Fibroblast of skin of left biceps (primary cell): ENCODE data around the gene DYNC1H1.
A peak's percentile ranks its signal among the peaks of the same experiment; 100 is the strongest.

Source experiments
- DNase-seq, 2 experiments: peaks; one replicate each; pipeline ENCODE4 v3.0.0-alpha.2; 2013; ENCODE audit warnings: low read depth in 2 of 2

DYNC1H1 gene

DNA sequence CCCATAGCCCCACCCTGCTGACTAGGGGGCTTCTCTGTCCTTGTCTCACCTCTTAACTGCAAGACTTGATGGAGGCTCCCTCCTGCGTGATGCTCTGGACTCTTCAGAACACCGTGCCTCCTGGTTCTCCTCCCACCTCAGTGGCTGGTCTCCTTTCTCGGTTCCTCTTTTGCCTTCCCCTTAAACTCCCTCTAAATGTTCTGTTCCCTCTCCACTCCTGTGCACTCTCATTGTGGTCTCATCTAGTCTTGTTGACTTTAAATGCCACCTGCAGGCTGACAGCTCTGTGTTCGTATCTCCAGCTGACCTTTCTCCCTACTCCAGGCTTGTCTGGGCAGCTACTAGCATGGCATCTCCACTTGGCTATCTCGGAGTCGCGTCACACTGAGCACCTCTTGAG lies 28.3 kb downstream of the DYNC1H1 start:
- DNase-seq, result no peak

DNA sequence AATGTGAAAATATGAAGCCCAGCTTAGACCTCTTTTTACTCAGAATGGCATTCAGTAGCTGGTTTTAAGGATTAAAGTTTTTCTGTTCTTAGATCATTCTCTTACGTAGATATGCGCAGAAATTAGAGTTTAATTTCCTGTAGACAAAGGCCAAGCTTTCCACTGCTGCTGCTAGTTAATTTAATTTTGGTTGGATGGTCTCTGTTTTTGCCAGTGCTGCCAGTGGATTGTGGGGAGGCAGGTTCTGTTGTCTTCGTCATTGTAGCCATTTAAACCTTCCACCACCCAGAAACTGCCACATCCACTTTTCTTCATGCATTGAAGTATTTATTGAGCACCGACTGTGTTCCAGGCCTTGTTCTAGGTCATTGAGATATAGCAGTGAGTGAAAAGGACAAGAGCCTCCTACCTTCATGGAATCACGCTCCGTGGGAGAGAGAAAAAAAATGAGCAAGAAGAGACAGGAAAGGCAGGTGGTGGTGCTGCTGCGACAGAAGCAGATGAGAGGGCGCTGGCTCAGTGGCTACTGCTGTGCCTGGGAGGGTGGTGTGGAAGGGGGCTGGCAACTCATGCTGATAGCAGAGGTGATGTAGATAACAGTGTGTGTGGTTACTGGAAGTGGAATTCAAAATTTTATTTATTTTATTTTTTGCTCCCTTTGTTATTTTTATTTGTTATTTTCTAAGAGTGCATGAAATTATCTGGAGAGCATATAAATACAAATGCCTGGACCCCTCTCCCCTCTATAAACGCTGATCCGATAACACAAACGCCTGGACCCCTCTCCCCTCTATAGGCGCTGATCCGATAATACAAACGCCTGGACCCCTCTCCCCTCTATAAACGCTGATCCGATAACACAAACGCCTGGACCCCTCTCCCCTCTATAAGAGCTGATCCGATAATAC lies 33.3 kb downstream of the DYNC1H1 start:
- no peak for DNase-seq

DNA sequence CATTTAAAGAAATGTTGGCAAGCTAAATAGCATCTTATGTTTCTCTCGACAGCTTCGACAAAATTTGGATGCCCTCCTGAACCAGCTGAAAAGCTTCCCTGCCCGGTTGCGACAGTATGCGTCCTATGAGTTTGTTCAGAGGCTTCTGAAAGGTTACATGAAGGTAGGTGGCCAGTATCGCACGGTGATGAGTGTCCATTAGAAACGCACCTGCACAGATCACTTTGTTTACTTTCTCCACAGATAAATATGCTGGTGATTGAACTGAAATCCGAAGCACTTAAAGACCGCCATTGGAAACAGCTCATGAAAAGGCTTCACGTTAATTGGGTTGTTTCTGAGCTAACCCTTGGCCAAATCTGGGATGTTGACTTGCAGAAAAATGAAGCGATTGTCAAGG lies 36.5 kb downstream of the DYNC1H1 start:
- no peak for DNase-seq

DNA sequence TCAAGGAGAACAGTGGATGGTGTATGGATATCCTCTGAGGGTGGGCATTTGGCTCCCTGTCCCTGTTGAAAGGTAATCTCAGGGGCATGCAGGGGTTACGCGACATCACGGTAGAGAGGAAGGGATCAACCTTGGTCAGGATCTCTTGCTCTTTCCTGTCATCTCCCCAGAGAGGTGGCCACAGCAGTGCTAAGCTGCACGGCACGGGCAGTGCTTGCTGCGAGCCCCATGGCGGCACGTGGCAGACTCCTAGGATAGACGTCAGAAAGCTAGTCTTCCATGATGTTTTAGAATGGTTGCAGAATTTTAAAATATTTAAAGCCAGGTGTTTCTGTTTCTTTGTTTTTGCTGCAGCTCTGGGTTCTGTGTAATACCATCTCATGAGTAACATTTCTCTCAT lies 41.0 kb downstream of the DYNC1H1 start:
- DNase-seq, result no peak

DNA sequence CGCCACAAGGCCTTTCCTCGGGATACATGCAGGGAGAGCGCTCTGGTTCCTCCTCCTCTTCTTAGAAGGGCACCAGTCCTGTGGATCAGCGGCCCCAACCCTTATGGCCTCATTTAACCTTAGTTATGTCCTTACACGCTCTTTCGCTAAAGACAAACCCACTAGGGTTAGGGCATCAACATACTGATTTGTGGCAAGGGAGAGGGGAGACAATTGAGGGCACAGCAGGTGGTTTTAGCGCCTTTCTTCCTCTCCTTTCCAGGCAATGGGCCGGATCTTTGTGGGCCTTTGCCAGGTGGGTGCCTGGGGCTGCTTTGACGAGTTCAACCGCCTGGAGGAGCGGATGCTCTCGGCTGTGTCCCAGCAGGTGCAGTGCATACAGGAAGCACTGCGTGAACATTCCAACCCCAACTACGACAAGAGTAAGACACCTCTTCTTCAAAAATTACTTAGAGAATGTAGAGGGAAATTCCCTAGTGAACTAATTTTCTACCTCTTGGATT lies 43.6 kb downstream of the DYNC1H1 start:
- no peak for DNase-seq

DNA sequence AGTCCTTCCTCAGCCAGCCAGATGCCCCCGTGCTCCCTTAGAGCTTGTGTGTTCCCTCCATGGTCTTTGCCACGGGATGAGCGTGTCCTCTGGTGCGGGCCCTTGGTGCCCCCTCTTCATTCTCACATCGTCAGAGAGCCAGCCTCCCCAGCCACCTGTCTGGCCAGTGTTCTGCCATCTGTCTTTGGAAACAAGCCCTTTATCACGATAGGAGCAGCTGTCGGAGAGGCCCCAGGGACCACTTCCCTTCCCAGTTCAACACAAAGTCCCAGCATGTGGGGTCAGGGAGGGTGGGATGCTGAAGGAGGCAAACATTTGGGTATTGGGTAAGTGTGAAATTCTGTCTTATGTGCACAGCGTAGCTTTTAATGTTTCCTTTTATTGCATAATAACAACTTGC lies 44.5 kb downstream of the DYNC1H1 start:
- no peak for DNase-seq

DNA sequence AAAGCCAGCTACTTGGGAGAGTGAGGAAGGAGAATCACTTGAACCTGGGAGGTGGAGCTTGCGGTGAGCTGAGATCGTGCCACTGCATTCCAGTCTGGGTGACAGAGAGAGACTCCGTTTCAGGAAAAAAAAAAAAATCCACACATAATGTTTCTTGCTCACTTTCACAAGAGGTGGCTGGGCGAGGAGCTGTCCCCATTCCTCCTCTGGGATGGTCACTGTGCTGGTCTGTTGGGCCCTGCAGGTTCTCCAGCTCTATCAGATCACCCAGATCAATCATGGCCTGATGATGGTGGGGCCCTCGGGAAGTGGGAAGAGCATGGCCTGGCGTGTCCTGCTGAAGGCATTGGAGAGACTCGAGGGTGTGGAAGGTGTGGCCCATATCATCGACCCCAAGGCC lies 47.3 kb downstream of the DYNC1H1 start:
- no peak for DNase-seq

DNA sequence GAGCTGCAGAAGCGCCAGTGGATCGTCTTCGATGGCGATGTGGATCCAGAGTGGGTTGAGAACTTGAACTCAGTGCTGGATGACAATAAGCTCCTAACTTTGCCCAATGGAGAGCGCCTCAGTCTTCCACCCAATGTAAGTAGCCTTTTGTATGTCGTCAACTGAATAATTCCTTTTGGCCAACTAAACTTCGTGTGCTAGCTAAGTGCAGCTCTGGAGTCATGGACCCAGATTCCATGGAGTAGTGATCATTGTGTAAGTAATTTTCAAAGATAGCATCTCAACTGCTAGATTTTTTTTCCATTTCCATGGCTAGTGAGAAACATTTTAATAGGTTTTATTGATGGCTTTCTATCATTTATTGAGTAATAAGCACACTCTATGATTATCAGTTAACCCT lies 48.0 kb downstream of the DYNC1H1 start:
- no peak for DNase-seq

DNA sequence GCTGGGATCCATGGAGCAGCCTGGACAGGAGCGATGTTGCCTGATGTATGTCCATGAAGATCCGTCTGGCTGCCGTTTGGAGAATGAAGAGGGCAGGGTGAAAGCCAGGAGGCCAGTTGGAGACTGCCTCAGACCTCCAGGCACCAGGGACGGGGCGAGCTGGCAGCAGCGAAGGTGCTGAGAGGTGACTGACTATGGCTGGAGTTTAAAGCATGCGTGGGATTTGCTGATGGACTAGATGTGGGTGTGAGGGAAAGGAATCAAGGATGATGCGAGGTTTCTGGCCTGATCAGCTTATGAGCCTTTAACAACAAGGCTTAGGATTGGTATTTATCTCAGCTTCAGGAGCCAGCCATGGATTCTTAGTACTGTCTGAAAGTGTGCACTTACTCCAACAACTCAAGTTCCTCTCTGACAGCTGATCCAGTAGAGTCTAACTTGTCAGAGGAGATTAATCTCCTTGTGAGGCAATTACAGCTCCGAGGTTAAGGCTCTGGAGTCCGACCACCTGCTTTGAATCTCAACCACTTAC lies 49.4 kb downstream of the DYNC1H1 start:
- DNase-seq, result no peak

DNA sequence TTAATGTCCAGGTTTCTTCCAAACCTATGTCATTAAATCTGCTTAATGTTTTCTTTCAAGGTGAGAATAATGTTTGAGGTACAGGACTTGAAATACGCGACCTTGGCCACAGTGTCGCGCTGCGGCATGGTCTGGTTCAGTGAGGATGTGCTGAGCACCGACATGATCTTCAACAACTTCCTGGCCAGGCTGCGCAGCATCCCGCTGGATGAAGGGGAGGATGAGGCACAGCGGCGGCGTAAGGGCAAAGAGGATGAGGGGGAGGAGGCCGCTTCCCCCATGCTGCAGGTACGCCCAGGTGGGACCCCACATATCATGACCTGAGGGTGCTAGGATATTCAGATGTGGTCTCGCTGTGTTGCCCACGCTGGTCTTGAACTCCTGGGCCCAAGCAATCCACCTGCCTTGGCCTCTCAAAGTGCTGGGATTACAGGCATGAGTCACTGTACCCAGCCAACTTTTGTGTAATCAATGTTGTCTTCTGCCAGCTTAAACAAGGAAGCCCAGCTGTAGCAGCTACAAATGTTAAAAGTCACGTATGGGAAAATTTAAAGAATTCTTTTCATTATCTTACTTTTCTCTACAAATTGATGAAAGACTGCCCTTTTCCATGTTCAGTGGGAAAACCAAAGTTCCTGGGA lies 50.8 kb downstream of the DYNC1H1 start:
- DNase-seq, result no peak

DNA sequence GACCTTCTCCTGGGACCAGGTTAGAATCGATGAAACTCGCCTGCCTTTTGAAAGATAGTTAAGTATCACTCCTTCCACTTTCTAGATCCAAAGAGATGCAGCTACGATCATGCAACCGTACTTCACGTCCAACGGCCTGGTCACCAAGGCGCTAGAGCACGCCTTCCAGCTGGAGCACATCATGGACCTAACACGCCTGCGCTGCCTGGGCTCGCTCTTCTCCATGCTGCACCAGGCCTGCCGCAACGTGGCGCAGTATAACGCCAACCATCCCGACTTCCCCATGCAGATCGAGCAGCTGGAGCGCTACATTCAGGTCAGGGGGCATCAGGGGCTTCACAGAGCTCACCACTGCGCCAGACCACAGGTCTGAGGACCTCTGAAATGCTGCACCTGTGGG lies 51.4 kb downstream of the DYNC1H1 start:
- no peak for DNase-seq

DNA sequence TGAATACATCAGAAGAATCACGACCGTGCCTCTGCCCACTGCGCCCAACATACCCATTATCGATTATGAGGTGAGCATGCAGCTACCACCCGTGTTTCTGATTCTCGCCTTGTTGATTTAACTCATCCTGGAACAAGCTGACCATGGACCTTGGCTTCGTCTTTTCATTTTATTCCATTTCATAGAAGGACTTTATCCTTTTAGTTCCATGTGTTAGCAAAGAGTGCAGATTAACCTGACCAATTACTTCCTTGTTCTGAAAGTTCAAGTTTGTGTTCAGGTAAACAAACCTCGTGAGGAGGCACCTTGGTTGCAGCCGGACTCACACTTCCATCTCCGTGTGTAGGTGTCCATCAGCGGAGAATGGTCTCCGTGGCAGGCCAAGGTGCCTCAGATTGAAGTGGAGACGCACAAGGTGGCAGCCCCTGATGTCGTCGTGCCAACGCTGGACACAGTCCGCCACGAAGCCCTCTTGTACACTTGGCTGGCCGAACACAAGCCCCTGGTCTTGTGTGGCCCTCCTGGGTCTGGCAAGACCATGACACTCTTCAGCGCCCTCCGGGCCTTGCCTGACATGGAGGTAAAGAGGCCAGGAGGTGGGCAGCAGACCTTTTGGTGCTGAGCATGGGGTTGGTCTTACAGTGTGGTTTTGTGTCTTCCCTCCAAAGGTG lies 52.2 kb downstream of the DYNC1H1 start:
- DNase-seq, result no peak

DNA sequence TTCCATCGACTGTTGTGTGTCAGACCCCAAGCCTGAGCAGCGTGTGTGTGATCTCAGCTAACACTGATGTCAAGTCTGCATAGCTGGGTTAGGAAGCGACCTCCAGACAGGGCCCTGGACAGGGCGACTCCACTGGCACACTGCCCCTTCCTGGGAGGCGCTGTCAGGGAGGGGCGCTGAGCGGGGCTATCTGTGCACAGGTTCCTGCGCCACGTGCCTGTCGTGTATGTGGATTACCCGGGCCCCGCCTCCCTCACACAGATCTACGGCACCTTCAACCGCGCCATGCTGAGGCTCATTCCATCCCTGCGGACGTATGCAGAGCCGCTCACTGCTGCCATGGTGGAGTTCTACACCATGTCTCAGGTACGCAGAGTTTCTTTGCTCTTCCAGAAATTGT lies 53.9 kb downstream of the DYNC1H1 start:
- DNase-seq, result no peak

DNA sequence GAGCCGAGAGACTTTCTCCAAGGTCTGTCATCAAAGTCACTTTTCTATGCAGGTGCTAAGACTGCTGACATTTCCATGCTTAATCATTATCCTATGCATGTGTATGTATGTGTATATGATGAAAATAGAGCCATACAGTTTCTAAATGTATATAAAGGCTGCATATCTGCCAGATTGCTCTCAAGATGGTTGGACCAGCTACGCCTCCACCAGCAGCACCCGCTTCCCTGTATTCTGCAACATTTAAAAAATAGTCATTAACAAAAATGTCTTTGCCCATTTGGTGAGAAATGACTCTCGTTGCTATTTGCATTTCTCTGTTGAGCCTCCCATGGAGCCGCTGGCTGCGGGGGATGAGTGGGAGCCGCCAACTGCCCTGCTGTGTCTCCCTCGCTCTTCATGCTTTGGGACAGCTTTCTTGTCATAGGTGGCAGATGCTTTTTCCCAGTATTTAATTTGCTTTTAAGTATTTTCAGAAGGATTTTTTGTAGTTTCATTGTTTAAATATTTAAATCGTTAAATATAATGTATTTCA lies 54.7 kb downstream of the DYNC1H1 start:
- DNase-seq, result no peak

DNA sequence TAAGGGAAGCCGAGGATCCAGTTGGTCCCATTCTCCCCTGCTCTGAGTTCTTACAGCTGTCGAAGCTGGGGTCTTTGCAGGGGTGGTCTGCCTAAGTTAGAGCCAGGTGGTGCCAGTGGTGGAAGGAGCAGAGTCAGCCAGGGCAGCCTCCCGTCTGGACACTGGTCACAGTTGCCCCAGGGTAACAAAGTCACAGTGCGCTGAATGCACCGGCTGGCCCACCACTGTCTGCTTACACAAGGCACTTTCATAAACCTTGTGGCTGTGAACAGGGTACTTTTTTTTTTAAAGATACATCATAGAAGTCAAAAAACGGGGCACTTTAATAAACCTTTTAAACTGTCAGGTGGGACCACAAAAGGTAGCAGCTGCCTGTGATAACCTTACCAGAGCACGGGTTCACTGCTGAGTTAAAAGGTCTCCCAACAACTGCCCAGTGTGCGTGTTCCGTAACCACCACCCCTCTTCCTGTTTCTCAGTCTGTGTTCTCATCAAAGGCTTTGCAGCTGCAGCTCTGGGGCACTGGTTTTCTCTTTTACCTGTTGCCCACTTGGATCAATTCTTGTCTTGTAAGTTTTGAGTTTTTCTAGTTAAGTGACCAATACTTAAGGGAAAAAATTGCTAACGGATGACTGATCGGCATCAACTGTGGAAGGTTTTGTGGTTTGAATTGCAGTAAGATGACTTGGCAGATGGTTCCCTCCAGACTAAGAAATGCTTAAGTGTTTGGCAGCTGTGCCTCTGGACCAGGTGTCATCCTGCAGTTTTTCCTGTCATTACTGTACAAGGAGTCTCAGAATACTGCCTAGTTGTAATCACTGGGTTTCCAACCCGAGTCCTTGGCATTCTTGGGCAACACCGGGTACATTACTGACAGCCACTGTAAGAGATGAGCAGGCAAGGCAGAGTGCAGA lies 55.9 kb downstream of the DYNC1H1 start:
- peak in 1 of 2 experiments; percentile 17 for DNase-seq

DNA sequence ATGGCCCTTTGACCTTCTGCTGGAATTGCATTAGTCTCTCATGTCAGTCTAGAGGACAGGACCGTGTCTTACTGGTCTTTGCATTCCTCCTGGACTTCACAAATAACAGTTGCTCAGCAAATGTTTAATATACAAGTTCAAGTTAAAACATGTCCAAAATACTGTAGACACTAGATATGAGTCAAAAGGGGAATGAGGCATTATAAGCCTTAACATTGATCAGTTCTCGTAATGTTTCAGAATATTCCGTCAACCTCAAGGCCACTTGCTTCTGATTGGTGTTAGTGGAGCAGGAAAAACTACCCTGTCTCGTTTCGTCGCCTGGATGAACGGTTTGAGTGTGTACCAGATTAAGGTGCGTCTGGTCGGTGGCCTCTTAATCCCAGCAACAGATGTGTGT lies 62.6 kb downstream of the DYNC1H1 start:
- no peak for DNase-seq

DNA sequence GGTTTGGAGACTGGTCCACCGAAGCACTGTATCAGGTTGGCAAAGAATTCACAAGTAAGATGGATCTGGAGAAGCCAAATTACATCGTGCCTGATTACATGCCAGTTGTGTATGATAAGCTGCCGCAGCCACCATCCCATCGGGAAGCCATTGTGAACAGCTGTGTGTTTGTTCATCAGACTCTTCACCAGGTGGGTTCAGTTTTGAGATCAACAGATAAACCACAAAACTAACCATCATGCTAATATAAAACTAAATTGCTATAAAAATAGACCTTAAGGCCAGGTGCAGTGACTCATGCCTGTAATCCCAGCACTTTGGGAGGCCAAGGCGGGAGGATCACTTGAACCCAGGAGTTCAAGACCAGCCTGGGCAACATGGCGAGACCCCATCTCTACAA lies 63.6 kb downstream of the DYNC1H1 start:
- no peak for DNase-seq

DNA sequence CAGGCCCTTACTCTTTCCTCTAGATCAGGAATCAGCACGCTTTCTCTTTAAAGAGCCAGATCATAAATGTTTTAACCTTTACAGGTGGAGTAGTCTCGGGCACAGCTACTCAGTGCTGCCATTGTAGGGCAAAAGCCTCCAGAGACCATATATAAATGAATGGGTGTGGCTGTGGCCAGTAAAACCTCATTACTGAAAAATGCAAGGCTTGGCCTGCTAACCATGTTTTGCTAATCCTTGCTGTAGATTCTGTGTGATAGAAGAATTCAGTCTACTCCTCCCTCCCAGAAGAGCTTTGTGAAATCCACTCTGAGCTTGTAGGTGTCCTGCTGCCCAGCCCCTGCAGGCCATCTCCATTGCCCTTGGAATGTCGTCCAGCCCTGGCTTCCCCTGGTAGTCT lies 64.4 kb downstream of the DYNC1H1 start:
- DNase-seq, result no peak

DNA sequence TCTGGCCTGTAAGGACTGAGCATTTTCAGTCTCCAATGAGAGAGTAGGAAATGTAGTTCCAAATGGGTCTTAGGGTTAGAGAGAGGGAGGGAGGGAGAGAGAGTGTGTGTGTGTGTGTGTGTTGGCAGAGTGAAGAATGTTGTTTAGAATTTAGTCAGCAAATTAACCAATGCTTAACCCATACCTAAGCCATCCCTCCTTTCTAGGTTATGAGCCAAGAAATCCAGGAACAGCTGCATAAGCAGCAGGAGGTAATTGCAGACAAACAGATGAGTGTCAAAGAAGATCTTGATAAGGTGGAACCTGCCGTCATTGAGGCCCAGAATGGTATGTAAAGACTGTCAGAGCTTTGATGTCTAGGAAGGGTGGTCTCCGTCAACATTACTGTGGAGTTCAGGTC lies 65.6 kb downstream of the DYNC1H1 start:
- no peak for DNase-seq

DNA sequence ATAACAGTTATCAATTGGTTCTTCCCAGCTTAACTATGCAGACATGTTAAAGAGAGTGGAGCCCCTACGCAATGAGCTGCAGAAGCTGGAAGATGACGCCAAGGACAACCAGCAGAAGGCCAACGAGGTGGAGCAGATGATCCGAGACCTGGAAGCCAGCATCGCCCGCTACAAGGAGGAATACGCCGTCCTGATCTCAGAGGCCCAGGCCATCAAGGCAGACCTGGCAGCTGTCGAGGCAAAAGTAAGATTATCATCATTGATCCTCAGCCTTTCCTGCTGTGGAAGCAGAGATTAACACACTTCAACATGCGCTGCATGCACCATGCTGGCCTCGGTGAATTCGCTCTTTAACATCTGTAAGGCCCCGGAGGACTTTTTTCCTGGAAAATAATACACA lies 68.9 kb downstream of the DYNC1H1 start:
- DNase-seq, result no peak

DNA sequence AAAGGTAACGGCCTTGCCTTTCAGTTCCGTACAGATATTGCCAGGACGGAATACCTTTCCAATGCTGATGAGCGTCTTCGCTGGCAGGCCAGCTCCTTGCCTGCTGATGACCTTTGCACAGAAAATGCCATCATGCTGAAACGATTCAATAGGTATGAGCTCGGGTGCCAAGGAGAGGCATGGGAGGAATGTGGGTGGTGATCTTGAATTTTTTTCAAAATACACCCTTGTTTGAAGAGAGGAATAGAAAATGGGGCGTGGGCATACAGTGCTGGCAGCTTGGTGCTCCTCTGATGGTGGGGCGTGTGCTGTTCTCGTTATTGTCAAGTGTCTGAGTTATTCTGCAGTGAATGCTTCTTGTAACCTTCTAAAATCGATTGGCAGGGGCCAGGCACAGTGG lies 69.9 kb downstream of the DYNC1H1 start:
- DNase-seq, result no peak
